SK-N-MC (cell line): ENCODE results near the gene VPS37B.

ENCODE experiments used
- DNase-seq: peaks from one replicate; pipeline ENCODE4 v3.0.0-alpha.2; 2011; ENCODE audit warnings: low read depth, low spot score
- H3K27ac ChIP-seq: fragments of 200-600 bp; sonication (generic); 2 replicates; pipeline ENCODE4 v1.5.1; 2016; ENCODE audit warnings: mixed run types
- H3K36me3 ChIP-seq: fragments of 200-600 bp; sonication (generic); 2 replicates; pipeline ENCODE4 v1.6.1; 2017; ENCODE audit warnings: antibody characterized with exemption, low read length, mixed read lengths; ENCODE audit not compliant: insufficient read depth
- H3K4me3 ChIP-seq: fragments of 200-600 bp; sonication (generic); 2 replicates; pipeline ENCODE4 v1.5.1; 2016
- H3K9ac ChIP-seq: fragments of 200-600 bp; sonication (generic); 2 replicates; pipeline ENCODE4 v1.8.0; 2017; ENCODE audit warnings: mixed run types, mixed read lengths; ENCODE audit not compliant: insufficient read length
- H3K9me3 ChIP-seq: fragments of 200-600 bp; sonication (generic); 2 replicates; pipeline ENCODE4 v1.6.1; 2017; ENCODE audit warnings: low read depth, mild to moderate bottlenecking, antibody characterized with exemption, low read length, moderate library complexity, mixed read lengths
- EZH2 ChIP-seq: fragments of 200-600 bp; sonication (generic); IDR thresholded peaks from one replicate; pipeline ENCODE4 v1.6.1; 2017; ENCODE audit warnings: antibody characterized with exemption
- FOXP2 ChIP-seq: optimal IDR thresholded peaks from 2 replicates; pipeline ENCODE3; 2011; ENCODE audit warnings: mild to moderate bottlenecking, moderate library complexity; ENCODE audit not compliant: insufficient read depth; ENCODE audit errors: extremely low read length, control extremely low read depth
- POLR2AphosphoS5 ChIP-seq: IDR thresholded peaks from 2 replicates; pipeline ENCODE4 v1.6.1; 2012; ENCODE audit warnings: mild to moderate bottlenecking, low read depth, low read length, borderline replicate concordance

VPS37B gene

GRCh38 chr12:122842505-122843405, 53.2 kb downstream of the VPS37B start:
- DNase-seq = no peak
- Histone ChIP-seq H3K36me3 (no peaks in the 10 kb centered on the region), H3K9me3 (no peaks in the 10 kb centered on the region), H3K27ac (no peak overlapping the region), H3K9ac (no peak overlapping the region), H3K4me3 (no peak overlapping the region)
- no peak for TF ChIP-seq POLR2AphosphoS5
- no peak for TF ChIP-seq EZH2
- no peak for TF ChIP-seq FOXP2

DNA sequence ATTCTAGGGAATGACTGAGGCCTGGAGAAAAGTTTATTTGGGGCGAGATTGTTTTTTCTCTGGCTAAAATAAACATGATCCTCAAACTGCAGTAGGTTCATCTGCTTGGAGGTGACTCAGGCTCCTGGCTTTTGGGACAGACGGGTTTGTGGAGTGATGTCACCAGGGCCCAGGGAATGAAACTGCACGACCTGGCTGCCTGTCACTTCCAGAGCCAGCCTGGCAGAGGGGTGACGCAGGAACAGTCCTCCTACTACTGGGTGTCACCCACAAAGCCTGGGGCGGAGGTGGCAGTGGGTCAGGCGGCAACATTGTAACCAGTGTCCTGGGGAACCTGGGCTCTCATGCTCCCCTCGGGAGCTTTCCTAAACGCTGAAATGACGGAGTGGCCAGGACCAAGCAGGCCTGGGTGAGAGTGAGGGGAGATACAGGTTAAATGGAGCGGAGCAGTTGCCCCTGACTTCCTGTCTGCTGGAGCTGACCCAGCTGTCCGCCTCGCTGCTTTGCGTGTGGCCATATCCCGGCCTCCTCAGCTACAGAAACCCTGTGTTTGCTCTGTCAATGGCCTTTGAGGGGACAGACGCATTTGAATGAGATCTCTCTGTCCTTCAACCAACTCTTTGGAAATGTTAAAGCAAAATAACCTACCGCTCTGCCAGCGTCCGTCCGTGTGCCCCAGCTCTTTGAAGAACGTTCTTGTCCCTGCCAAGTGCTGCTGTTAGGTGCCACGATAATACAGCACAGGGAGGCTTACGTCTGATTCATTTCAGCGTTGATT, 54.2 kb downstream of the VPS37B start:
- H3K9me3 ChIP-seq = no peaks in the 10 kb centered on the region
- H3K27ac ChIP-seq = no peak overlapping the region
- no peak overlapping the region for H3K4me3 ChIP-seq
- no peak for TF ChIP-seq POLR2AphosphoS5
- no peaks in the 10 kb centered on the region for H3K36me3 ChIP-seq
- no peak for DNase-seq
- no peak overlapping the region for H3K9ac ChIP-seq

DNA sequence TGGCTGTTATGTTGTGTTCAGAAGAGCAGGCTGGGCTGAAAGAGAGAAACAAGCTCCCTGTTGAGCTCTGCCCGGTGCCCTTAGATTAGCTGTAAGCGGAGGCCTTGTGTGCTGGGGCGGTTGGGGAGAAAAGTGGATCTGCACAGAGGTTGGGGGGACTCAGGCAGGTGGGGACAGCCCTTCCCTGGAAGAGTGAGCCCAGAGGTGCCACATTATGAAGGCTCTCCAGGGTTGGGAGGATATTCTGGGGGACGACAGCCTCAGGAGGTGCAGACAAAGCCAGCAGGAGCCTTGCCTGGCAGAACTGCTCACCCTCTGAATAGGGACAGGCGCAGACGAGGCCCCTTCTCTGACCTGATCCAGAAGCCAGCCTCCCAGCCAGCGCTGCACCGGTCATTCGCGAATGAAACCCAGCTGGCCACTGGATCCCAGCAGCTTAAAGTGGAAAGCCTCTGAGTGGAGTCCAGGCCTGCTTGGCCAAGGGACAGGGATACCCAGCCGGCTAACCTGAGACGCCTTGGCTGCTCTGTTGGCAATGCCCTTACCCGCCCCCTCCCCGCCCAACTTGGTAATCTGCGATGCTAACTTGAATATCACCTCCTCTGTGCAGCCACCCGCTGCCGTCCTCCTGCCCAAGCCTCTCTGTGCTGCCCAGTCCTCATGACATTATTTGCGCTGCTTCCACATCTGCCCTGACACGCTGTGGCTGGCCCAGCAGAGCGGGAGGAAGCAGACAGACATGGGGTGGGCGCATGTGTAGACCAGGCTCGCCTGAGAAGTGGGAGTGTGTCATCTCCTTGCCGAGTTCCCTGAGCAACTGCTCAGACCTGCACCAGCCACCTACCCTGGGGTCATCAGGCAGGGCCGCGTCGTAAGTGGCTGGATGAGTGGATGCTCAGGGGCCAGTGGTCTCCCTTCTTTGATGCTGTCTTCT, 55.1 kb downstream of the VPS37B start:
- Histone ChIP-seq H3K4me3 (no peak overlapping the region), H3K9ac (no peak overlapping the region), H3K9me3 (no peaks in the 10 kb centered on the region), H3K27ac (no peak overlapping the region), H3K36me3 (no peaks in the 10 kb centered on the region)
- TF ChIP-seq FOXP2 (no peak), POLR2AphosphoS5 (no peak), EZH2 (no peak)
- no peak for DNase-seq

DNA sequence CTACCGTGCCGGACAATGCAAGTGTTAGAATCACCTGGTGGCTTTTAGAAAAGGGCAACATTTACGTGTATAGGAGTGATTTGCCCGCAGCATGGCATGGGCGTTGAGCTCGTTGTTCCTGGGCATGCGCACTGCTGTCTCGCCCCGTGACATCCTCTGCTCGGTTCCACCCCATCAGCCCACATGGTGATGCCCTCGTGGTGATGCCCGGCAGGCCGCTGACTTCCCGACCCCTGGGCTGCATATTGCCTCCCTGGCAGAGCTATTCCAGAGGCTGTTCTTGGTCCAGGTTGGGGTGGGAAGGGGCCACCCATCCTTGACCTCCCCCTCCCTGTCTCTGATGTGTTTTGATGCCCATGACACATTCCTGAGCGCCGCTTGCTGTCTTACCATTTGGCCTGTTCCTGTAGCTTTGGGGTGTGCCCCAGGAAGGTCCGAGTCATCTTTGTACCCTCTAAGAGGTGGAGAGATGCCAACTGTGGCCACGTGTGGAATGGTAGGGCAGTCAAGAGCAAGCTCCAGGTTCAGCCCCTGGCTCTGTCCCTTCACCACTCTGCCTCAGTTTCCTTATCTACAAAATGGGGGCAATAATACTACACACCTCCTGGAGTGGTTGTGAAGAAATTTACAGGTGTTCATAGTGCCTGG, 55.9 kb downstream of the VPS37B start:
- TF ChIP-seq POLR2AphosphoS5 (no peak), EZH2 (no peak), FOXP2 (no peak)
- Histone ChIP-seq H3K9ac (no peak overlapping the region), H3K4me3 (no peak overlapping the region), H3K36me3 (no peaks in the 10 kb centered on the region), H3K27ac (no peak overlapping the region), H3K9me3 (no peaks in the 10 kb centered on the region)
- no peak for DNase-seq

- DNase-seq = no peak
- Histone ChIP-seq H3K9me3 (no peaks in the 10 kb centered on the region), H3K4me3 (no peak overlapping the region), H3K27ac (no peak overlapping the region), H3K9ac (no peak overlapping the region), H3K36me3 (no peaks in the 10 kb centered on the region)
- TF ChIP-seq POLR2AphosphoS5 (no peak), EZH2 (no peak), FOXP2 (no peak)
These were observed 57.1 kb downstream of the VPS37B start for GRCh38 chr12:122838841-122839240.

- TF ChIP-seq POLR2AphosphoS5 = no peak
- TF ChIP-seq EZH2 = no peak
- TF ChIP-seq FOXP2 = no peak
- Histone ChIP-seq H3K4me3 (no peak overlapping the region), H3K9me3 (no peaks in the 10 kb centered on the region), H3K27ac (no peak overlapping the region), H3K36me3 (no peaks in the 10 kb centered on the region), H3K9ac (no peak overlapping the region)
- no peak for DNase-seq
These were observed 58.3 kb downstream of the VPS37B start for GRCh38 chr12:122837306-122838265.
